Suprapubic skin (tissue), 4 donors: ENCODE results near the gene PKP3.

ENCODE experiments used
- EP300 ChIP-seq: sonication (generic); formaldehyde crosslinking; IDR thresholded peaks from one replicate; pipeline ENCODE4 v1.6.1; 2017; ENCODE audit warnings: antibody characterized with exemption
- POLR2AphosphoS5 ChIP-seq, 3 donors: sonication (generic); formaldehyde crosslinking; IDR thresholded peaks; one replicate each; pipeline ENCODE4 v1.6.1; 2017; ENCODE audit warnings: antibody characterized with exemption in 3 of 3
- TF ChIP-seq, protein P1 (sequence below), 2 donors: fragments of 200-600 bp in 1 of 2; fragments of 450-650 bp in 1 of 2; sonication (generic) in 1 of 2; IDR thresholded peaks; one replicate each; pipeline ENCODE4 v1.5.1; 2016 to 2019; ENCODE audit warnings: antibody characterized with exemption in 2 of 2, mild to moderate bottlenecking in 1 of 2, moderate library complexity in 1 of 2

DNA sequence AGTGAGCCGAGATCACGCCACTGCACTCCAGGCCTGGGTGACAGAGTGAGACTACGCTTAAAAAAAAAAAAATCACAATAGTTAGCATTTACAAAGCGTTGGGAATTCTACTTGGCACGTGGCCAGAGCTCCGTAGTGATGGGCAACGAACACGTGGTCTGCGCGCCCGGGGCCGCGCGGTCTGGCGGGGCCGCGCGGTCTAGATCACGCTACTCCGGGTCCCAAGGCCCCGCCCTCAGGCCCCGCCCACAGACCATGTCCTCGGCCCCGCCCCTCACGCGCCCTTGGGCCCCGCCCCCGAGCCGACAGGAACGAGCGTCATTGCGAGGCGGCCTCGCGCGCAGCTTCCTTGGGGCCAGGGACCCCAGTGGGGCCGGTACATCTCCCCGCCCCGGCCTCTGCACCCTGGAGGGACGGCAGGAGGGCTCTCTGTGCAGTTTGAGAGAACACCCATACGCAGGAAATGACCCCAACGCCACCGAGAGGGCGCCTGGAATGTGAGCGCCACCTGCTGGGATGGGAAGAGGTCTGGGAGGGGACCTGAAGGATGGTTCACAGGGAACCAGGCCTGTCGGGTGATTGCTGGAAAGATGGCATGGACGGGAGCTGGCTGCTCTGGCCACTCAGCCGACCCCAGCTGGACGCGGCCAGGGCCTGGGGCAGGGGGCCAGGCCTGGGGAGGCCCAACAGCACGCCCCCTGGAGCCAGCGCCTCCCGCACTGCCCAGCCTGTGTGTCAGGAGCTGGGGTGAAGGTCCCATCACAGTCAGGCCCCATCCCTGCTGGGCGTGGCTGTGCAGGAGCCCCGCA is 54.1 kb downstream of the PKP3 start:
- TF ChIP-seq, protein P1, sequence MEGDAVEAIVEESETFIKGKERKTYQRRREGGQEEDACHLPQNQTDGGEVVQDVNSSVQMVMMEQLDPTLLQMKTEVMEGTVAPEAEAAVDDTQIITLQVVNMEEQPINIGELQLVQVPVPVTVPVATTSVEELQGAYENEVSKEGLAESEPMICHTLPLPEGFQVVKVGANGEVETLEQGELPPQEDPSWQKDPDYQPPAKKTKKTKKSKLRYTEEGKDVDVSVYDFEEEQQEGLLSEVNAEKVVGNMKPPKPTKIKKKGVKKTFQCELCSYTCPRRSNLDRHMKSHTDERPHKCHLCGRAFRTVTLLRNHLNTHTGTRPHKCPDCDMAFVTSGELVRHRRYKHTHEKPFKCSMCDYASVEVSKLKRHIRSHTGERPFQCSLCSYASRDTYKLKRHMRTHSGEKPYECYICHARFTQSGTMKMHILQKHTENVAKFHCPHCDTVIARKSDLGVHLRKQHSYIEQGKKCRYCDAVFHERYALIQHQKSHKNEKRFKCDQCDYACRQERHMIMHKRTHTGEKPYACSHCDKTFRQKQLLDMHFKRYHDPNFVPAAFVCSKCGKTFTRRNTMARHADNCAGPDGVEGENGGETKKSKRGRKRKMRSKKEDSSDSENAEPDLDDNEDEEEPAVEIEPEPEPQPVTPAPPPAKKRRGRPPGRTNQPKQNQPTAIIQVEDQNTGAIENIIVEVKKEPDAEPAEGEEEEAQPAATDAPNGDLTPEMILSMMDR (IDR thresholded peaks at IDR 0.05), result peak; percentile 80 to 87
- TF ChIP-seq EP300 (no peak), POLR2AphosphoS5 (IDR thresholded peaks at IDR 0.05) (peak; percentile 24 to 58 (median 43))
